Measurements from ENCODE around the gene NPAS3.

- TF ChIP-seq POLR2AphosphoS5 (IDR thresholded peaks at IDR 0.05; ENCODE audit: low read depth, low read length), result no peak
- no peak for TF ChIP-seq CBX8 (IDR thresholded peaks at IDR 0.05; ENCODE audit: borderline replicate concordance, low read depth, low read length)
- TF ChIP-seq JUN (IDR thresholded peaks at IDR 0.05; ENCODE audit: low read depth, low read length), result no peak
- no peak for TF ChIP-seq ZNF274 (IDR thresholded peaks at IDR 0.05; ENCODE audit: borderline replicate concordance, extremely low read depth, low read length)
- TF ChIP-seq CTCF (IDR thresholded peaks at IDR 0.05; ENCODE audit: control extremely low read depth in 1 of 3, insufficient read depth in 1 of 3, low read depth in 1 of 3, low read length in 3 of 3), result no peak
- TF ChIP-seq EZH2 (IDR thresholded peaks at IDR 0.05; ENCODE audit: low read depth, low read length, severe bottlenecking), result peak; percentile 50
- no peak for TF ChIP-seq CBX5 (IDR thresholded peaks at IDR 0.05; ENCODE audit: low read depth, low read length)
- TF ChIP-seq YY1 (IDR thresholded peaks at IDR 0.05; ENCODE audit: low read depth, low read length), result no peak
- TF ChIP-seq GTF2F1 (IDR thresholded peaks at IDR 0.05; ENCODE audit: borderline replicate concordance, low read depth, low read length), result no peak
- TF ChIP-seq RAD21 (IDR thresholded peaks at IDR 0.05 in 1 of 2, conservative IDR thresholded peaks at IDR 0.05 in 1 of 2; ENCODE audit: low read depth in 2 of 2, low read length in 2 of 2), result peak in 1 of 2 experiments; percentile 0; a peak in 1 of 4 replicates
- TF ChIP-seq SP1 (IDR thresholded peaks at IDR 0.05; ENCODE audit: low read depth, low read length), result no peak
Measured at GRCh38 chr14:32932914-32933628, 5.6 kb upstream of the NPAS3 start.

Measured in H1 (cell line).